HG03442 (cell line): ENCODE results near the gene DHX38.

Source experiments
- ATAC-seq: cut with Tn5 transposase; IDR thresholded peaks from one replicate; pipeline ENCODE4 v1.9.1; 2021; ENCODE audit warnings: mild to moderate bottlenecking, moderate library complexity; ENCODE audit not compliant: unreplicated experiment

DHX38 gene

DNA sequence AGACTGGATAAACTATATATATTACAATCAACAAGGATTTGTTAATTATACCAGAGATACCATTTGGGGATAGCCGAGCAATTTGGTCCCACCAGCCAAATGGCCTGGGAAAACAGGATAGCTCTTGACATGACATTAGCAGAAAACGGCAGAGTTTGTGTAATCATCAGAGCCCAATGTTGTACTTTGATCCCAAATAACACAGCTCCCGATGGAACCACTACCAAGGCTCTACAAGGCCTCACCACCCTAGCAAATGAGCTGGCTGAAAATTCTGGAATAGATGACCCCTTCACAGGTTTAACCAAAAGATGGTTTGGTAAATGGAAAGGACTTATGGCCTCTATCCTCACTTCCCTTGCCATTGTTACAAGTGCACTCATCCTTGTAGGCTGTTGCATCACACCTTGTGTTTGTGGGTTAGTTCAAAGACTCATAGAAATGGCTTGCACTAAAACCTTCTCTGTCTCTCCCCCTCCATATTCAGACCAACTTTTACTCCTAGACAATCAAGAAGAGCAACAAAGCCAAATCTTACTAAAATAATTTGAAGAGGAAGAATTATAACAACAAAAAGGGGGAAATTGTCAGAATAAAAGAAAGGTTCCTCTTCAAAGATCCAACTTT is 9.8 kb upstream of the DHX38 start:
- no peak for ATAC-seq

DNA sequence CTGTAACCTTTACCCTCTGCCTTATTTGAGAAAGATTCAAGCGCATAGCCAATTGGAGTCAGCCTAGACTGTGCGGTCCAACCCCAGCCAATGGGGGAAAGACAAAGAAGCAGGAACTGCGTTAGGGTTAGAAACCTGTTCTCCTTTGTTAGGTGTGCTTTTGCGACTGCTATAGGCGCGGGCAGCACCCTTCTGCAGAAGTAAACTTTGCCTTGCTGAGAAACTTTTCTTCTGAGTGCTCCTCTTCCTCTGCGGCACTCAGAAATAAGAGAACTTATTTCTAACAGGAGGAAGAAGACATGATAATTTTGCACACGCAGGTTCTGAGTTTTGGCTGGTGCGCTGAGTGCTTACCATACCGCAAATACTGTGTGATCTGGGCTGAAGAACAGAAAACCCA is 9.2 kb upstream of the DHX38 start:
- no peak for ATAC-seq

DNA sequence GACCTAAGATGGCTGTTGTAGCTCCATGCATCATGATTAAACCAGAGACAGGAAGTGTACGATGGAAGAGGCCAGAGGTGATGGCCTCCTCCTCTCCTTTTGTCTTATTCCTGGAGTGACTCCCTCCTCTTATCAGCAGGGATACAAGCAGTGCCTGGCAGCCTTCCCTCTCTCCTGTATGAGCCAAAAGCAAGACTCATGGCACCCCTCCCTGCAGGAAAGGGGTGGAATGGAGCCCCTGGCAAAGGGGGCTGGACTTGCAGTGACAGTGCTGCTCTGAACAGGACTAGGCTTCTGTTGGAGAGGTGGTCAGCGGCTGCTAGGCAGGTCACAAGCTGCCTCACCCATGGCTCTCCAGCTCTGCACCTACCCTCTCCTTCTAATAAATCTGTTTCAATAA is 8.6 kb upstream of the DHX38 start:
- ATAC-seq: no peak

DNA sequence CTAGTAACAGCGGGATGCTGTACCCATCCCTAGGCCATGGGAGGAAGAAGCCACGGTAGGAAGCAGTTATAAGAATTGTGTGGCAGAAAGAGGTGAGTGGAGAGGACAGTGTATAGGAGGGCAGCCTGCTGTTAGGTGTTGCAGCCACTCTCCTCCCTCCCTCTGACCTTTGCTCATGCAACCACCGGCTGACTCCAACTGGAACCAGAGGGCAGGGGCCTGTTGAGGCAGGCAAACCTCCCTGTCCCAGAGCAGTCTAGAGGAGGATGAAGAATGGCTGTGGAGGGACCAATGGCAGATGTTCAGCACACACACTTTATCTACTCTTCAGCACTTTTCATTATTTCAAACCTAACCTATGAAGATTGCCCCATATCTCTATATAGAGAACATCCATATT is 2.4 kb upstream of the DHX38 start:
- no peak for ATAC-seq

DNA sequence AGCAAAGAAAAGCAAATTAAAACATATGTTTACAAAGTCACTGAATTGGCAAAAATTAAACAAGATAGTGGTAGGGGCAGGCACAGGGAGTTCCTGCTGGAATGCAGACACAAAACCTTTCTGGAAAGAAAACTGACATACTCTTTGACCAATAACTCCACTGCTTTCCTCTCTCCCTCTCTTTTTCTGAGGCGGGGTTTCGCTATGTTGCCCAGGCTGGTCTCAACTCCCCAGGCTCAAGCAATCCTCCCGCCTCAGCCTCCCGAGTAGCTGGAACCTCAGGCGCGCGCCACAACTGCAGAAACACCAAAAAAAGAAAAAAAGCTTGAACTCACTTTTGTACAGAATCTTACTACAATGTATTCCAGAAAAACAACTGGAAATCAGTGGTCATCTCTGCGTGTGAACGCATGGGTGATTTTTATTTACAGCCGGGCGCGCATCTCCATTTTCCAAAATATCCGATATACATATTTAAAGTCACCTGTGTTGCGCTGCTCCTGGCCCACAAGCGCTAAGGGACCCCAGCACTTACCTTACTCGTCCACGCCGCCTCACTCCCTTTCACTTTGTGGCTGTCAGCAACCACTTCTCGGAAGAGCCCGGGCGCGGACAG is 707 bp upstream of the DHX38 start:
- ATAC-seq: no peak

DNA sequence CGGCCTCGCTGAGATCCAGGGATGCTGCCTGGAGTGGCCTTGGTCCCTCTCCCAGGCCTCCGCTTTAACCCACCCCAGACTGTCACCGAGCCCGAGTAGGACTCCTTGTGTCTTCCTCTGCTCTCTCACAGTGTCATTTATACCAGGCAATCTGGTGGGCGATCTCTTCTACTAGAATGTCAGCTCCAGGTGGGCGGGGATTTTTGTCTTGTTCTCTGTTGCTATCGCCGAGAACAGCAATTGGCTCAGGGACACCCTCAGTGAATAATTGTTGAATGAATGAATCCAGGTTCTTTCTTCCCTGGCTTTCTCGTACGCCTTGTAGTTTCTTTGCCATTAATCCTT is 591 bp downstream of the DHX38 start:
- ATAC-seq: no peak

DNA sequence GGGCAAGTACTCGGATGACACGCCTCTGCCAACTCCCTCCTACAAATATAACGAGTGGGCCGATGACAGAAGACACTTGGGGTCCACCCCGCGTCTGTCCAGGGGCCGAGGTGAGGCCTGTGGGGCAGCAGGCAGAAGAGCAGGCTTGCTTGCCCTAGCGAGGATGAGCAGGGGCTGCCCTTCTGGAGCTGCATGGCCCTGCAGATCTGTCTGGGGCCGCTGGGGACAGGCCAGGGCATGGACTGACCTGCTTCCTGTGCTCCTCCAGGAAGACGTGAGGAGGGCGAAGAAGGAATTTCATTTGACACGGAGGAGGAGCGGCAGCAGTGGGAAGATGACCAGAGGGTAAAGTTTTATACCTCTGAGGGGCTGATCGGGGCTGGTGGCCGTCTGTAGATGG is 5.3 kb downstream of the DHX38 start:
- ATAC-seq: no peak

DNA sequence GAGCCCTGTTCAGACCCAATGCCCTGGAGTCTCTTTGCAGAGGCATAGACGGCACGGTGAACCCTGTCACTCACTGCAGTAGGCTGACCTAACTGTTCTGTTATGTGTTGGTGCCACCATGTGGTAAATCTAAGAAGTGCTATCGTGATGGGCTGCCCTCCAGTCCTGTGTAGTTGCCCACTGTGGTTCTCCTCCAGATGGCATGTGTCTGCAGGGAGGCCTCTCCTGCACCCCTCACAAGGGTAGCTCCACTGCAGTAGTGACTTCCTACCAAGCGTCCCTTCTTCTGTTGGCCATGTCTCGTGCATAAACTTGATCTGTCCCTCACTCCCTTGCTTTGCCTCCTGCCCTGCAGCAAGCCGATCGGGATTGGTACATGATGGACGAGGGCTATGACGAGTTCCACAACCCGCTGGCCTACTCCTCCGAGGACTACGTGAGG is 5.8 kb downstream of the DHX38 start:
- peak; percentile 73 for ATAC-seq

DNA sequence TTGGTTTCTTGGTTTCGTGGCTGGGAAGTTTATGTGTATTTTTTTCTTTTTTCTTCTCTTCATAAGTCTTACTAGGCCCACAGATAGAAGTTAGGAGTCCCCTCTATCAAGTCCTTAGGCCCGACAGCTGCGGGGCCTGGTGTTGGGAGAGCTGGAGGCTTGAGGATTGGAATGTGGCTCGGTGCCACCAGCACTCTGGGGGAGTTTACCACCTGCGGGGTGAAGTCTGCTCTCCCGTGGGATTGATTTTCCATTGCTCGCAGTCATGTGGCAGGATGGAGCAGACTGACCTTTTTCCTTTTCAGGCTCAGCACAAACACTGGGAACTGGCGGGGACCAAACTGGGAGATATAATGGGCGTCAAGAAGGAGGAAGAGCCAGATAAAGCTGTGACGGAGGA is 7.5 kb downstream of the DHX38 start:
- no peak for ATAC-seq

DNA sequence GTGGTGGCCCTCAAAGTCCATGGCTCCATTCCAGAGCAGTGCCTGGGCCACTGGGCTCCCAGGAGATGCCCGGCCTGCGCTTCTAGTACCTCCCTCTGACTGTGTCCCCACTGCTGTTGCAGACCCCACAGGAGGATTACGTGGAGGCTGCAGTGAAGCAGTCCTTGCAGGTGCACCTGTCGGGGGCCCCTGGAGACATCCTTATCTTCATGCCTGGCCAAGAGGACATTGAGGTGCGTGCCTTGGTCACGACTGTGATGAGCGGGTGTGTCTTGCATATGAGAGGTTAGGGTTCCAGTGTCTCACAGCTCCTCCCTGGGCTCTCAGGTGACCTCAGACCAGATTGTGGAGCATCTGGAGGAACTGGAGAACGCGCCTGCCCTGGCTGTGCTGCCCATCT is 11.3 kb downstream of the DHX38 start:
- ATAC-seq: no peak

DNA sequence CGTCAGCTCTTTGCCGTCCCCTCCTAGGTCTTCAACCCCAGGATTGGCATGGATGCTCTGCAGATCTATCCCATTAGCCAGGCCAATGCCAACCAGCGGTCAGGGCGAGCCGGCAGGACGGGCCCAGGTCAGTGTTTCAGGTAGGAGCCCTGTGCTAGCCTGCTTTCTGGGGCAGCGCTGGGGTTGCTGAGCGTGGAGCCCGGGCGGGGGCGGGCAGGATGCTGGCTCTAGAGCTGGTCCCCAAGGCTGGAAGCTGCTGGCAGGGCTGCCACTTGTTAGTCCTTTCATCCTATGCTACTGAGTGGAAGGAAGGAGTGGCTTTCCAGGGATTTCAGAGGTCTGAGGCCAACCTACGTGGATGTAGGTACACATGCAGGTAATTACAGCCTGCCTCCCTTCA is 12.3 kb downstream of the DHX38 start:
- no peak for ATAC-seq

DNA sequence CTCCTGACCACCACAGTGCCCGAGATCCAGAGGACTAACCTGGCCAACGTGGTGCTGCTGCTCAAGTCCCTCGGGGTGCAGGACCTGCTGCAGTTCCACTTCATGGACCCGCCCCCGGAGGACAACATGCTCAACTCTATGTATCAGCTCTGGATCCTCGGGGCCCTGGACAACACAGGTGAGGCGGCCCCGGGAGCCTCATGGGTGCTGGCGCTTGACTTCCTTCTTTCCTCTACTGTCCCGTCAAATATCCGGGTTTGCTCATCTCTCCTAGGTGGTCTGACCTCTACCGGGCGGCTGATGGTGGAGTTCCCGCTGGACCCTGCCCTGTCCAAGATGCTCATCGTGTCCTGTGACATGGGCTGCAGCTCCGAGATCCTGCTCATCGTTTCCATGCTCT is 13.7 kb downstream of the DHX38 start:
- no peak for ATAC-seq

DNA sequence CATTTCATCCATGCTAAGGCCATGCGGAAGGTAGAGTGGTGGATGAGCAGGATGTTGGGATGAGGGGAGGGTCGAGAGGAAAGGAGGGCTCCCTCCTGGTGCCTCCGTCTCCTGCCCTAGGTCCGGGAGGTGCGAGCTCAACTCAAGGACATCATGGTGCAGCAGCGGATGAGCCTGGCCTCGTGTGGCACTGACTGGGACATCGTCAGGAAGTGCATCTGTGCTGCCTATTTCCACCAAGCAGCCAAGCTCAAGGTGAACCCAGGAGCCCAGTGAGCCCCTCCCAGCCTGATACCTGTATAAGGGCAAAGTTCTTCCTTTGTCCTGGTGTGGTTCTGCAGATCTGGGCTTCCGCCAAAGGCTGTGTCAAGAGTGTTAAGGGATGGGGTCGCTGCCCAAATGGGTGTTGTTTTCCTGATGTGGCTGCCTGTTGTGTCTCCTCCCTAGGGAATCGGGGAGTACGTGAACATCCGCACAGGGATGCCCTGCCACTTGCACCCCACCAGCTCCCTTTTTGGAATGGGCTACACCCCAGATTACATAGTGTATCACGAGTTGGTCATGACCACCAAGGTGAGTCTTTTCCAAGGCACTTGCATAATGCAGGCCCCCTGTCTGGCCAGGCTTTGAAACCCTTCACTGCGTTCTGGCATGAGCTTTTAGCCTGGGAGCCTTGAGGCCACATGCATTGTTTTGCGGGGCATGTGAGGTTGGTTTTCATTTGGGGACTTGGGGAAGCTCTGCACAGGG is 14.9 kb downstream of the DHX38 start:
- no peak for ATAC-seq

DNA sequence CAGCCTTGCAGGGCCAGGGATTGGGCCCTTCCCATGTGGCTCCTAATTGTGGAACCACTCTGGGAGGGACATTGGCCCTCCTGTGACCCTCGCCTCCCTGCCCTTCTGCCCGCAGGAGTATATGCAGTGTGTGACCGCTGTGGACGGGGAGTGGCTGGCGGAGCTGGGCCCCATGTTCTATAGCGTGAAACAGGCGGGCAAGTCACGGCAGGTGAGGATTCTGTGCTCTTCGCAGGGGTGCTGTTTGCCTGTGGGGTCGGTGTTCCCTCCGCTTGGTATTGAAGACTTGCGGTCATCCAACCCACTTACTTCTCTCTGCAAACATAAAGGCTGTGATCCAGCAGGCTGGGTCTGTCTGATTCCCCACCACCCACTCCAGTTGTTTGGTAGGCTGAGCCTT is 15.7 kb downstream of the DHX38 start:
- ATAC-seq: no peak

DNA sequence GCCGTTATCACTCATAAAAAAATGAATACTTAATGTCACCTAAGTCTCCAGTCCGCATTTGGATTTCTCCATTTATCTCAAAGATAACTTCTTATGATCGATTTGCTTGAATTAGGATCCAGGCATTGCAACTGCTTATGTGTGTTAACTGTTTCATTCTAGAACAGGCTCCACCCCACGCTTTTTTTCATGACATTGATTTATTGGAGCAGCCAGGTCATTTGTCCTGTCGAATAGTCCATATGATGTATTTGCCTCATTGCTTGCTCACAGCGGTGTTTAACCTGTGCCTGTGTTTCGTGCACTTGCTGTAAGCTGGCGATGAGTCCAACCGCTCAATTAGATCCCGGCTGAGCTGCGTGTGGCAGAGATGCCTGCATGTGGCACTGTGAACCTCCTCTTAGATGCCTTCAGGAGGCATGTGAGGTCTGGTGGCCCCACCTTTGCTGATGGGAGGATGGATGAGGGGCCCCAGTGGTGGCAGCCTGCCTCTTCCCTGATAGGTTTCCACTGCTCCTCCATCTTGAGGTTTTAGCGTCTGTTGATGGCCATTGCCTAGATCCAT is 16.4 kb downstream of the DHX38 start:
- no peak for ATAC-seq

DNA sequence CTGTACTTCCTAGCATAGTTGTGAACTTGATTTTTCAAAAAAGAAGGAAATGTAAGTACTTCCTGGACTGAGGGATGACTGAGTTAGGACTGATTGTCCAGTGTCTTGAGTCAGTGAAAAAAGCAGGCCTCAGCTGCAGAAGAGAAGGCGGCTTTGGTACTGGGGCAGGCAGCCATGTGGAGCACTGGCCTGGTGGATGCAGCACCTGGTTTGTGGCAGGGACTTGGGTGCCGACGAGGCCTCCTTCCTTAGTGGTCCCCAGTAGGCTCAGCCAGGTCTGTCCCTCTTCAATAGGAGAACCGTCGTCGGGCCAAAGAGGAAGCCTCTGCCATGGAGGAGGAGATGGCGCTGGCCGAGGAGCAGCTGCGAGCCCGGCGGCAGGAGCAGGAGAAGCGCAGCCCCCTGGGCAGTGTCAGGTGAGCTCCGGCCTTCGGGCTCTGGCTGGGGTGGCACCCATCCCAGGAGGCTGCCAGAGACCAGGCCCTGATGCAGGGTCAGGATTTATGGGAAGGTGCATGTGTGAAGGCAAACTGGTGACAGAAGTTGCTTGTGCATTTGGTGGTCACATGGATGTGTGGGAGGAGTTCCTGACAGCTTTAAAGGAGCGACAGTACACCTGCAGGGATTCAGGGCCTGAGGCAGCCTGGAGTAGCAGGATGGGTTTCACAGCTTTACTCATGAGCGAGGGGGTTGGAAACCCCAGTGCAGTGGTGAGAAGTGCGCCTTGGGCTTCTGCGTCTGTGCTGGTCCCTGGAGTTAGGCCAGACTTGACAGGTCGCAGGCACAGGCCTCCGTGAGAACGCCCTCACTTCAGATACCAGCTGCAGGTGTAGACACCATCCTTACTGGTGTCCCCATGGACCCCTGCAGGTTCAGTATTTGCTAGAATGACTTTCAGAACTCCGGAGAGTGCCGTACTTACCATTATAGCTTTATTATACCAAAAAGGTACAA is 17.3 kb downstream of the DHX38 start:
- ATAC-seq: no peak

DNA sequence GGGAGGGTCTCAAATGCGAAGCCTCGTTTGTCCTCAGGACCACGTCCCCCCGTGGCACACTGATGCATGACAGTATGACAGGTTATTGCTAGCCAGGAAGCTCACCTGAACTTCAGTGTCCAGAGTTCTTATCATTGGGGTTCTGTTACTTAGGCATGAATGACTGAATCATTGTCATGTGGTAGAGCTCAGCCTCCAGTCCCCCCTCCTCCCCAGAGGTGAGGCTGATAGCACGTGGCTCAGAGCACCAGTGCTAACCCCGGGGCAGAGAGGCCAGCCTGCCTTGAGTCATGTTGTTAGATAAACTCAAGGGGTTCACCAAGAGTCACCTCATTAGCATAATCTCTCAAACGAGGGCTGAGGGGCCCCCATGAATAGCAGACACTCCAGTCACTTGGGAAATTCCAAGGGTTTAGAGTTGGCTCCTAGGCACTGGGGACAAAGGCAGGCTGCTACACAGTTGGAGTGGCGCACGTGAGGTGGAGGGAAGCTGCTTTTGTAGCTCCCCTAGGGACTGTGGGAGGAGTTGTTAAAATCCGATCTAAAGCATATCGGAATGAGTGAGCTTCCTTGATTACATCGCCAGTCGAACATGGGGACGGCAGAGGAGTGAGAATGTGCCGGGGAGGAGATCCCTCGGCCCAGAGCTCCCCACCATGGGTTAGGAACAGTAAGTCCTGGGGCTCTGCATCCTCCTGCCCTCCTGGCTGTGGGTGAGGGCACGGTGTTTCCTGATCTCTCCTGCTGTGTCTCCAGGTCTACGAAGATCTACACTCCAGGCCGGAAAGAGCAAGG is 18.2 kb downstream of the DHX38 start:
- ATAC-seq: no peak

DNA sequence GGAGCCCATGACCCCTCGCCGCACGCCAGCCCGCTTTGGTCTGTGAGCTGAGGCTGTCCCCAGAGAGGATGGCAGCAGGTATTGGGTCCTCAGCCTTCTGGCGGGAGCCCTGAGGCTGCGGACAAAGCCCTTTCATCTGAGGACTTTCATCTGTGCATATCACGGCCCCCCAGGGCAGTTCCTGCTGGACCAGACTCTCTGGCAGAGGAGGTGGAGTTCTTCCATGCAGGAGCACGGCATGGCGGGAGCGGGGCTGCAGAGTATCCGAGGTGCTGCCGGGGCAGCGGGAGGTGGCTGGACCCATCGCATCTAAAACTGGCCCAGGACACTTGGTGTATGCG is 18.8 kb downstream of the DHX38 start:
- ATAC-seq: no peak

DNA sequence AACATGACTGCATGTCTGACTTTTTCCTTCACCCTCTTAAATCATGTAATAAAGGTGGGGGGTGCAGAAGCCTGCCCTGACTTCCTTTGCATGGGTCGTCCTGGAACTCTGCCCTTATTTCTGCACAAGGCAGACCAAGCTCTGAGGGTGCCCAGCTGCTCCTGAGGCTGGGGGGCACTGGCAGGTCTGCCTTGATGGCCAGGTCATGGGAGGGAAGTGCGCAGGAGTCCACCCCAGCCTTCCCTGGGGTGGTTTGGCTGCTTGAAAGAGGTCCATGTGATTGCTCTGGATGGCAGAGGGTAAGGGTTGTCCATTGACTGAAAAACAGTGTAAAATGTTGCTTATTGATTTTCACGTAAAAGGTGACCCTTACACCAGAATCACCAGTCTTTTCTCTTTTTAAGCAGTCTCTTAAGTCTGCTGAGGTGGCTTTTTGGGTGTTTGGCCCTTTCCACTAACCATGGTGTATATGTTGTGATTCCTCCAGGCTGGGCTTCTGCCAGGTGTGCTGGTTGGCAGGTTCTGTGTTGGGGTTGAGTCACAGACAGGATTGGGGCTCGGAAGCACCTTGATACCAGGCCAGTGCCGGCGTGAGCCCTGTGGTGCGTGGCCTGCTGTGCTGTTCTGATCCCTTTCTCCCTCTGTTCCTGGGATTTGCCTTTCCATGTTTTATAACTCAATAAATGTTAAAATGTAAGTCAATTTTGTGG is 19.4 kb downstream of the DHX38 start:
- ATAC-seq: no peak

DNA sequence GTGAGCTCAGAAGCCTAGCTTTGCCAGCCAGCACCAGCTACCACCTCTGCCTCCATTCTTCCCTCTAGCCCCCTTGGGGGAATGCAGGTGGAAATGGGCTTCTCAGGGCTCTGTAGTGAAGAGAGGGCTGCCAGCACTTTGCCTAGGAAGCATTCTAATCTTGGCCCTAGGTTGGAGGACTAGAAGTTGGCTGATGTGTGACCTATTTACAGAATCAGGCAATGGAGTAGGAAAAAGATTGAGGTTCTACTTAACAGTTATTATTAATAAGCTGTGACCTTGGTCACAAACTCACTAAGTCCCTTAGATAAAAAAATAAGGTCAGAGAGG is 19.9 kb downstream of the DHX38 start:
- no peak for ATAC-seq
